ENCODE data around the gene ACTA2.

Gene ACTA2

GRCh38 chr10:88918191-88918905 is 34.2 kb downstream of the ACTA2 start:
- DNase-seq (ENCODE audit: low read depth): no peak

DNA sequence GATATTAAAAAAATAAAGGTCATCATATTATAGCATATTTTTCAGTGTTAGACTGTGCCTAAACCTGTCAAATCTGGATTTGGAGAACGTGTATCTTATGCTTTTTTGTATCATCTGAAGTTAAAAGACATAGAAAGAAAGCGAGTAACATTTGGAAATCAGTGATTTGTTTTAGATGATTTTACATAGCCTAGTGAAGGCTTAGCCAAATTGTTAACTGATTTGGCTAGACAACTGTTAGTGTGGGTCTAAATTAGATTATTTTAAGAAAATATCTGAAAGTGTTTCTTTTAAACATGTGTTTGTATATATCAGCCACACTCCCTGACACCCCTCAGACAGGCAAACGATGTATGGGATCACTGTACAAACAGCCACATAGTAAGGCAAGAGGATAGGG is 35.6 kb downstream of the ACTA2 start:
- no peak for DNase-seq (ENCODE audit: low read depth)

GRCh38 chr10:88916231-88916630 is 36.3 kb downstream of the ACTA2 start:
- no peak for DNase-seq (ENCODE audit: low read depth)

DNA sequence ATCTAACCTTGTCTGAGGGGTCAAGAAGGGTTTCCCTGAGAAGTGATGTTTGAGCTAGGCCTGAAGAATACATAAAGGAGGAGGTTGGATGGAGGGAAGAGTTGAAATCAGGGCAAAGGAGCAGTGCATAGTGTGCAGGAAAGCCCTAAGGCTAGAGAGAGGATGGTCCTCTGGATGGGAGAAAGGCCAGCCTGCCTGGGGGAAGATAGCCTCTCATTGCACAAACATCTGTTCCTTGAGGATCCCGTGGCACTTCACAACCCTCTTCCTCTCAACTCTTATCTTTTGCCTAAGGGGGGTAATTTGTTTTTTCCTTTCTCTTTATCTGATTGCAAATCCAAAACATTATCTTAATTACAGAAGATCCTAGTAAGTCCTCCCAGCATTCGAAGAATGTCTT is 36.8 kb downstream of the ACTA2 start:
- DNase-seq (ENCODE audit: low read depth): no peak

- no peak for DNase-seq (ENCODE audit: low read depth)
Measured at GRCh38 chr10:88913788-88914187, 38.8 kb downstream of the ACTA2 start.

DNA sequence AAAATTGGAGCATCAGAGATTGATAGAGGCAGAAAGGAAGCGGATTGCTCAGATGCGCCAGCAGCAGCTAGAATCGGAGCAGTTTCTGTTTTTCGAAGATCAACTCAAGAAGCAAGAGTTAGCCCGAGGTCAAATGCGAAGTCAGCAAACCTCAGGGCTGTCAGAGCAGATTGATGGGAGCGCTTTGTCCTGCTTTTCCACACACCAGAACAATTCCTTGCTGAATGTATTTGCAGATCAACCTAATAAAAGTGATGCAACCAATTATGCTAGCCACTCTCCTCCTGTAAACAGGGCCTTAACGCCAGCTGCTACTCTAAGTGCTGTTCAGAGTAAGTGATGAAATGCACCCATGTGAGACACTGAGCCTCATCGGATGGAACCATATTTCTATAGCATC is 39.4 kb downstream of the ACTA2 start:
- DNase-seq (ENCODE audit: low read depth): no peak

DNA sequence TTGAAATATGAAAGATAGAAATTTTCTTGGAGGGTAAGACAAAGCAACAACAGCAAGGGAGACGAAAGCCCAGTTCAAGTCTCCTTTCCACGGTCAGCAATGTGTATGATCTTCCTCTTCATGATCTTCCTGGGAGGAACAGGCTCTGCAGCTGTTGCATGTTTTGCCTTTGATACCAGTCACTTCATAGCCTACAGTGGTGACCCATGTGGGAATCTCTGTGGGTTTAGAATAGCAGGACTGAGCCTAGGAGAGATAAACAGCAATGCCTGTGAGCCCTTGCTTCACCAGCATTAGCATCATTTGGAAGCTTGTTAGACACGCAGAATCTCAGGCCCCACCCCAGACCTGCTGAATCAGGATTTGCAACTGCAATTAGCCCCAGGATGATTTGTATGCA is 40.7 kb downstream of the ACTA2 start:
- no peak for DNase-seq (ENCODE audit: low read depth)

DNA sequence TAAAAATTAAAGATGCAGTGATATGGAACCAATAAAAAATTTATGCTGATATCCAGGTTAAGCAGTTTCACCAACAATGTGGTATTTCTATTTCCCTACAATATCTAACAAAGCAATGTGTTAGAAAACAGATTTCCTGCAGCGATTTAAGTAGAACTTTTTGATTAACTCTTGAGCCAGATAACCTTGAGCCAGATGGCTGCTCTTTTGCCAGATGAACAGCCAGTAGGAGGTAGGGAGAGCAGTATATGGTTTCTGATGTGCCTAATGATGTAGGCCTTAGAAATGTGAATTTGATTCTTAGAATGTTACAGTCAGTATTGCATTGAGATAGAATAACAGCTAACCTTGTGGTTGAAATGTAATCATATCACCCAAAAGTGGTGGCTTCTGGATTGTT is 41.5 kb downstream of the ACTA2 start:
- DNase-seq (ENCODE audit: low read depth): no peak

GRCh38 chr10:88908194-88908593 is 44.4 kb downstream of the ACTA2 start:
- no peak for DNase-seq (ENCODE audit: low read depth)

DNA sequence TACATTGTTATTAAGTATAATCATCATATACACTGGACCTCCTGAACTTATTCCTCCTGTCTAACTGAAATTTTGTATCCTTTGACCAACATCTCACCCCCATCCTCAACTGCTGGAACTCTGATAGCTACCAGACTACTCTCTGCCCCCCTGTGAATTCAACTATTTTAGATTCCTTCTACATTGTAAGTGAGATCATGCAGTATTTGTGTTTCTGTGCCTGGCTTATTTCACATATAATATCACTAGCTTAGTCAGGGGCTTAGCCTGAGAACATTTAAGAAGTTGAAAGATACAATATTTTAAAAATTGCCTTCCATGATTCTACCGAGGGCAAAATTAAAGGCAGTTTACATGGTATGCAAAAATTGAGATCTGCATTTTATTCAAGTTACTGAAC is 45.7 kb downstream of the ACTA2 start:
- DNase-seq (ENCODE audit: low read depth): no peak

DNA sequence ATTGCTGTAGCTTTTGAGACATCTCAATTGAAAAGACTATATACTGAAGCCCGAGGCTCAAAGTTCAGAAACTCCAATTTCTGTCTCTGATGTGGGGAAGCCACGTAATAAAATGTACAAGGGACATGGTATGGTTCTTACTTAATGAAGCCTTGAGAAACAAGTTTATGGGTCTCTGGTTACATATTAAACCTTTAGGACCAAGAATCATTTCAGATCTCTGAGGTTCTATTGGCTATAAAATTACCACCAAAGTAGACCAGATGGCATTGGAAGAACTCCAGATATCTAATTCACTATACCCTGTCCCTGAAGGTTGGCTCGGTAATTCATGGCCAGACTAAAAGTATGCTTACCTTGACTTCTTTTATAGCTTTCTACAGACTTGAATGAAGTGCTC is 48.9 kb downstream of the ACTA2 start:
- no peak for DNase-seq (ENCODE audit: low read depth)

DNA sequence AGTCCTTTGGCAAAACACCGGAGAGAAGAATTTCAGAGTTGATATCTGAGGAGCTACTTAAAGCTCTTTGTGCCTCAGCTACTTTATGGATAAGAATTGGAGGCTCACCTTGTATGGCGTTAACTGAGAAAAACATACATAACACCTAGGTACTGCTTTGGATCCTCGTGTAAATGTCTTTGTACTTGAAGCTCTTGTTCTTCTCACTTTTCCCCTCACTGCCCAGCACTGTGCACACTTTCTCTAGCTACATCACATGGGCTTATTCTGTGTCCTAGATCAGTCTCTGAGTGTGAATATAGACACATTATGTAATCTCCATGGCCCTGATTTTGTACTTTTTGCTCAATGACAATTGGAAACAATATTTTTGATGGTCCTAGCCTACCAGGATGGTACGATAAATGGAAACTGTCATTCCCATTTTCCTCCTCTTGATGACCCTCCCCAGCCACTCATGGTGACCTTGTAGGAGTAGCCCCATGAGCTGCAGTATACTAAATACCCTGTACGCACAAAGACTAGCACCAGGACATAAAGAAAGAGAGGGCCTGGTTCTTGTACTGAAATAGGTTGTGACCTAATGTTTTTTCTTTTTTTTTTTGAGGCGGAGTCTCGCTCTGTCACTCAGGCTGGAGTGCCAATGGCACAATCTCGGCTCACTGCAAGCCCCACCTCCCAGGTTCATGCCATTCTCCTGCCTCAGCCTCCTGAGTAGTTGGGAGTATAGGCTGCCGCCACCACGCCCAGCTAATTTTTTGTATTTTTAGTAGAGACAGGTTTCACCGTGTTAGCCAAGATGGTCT is 50.4 kb downstream of the ACTA2 start:
- no peak for DNase-seq (ENCODE audit: low read depth)

DNA sequence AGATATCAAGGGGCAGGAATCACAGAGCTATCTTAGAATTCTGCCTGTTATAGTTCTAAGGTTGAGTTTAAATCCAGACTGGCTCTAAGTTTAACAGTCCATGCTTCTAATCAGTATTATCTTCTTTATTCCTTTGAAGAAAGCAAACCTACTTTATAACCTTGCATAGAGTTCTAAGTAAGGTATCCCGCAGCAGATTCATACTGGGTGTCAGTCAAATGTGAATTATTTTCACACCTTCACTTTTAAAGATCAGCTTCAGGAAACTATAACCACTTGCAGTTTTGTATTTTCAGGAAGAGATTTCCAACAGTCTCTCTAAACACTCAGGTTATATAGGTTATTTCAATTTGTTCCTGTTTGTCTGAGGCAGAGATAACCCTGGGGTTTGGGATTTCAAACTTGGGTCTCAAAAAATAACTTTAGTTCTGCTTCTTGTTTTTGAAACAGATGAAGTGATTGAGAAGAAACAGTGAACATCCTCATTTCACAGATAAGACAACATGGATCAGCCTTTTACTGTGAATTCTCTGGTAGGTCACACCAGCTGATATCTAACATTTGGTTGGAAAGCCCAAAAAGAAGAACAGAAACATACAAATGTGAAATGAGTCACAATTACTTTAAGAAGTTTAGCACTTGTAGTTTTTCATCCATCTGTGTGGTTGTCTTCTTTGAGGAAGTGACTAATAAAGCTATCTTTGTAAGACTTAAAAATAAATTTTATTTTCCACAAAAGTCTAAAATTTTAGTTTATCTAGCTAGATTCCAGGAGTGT is 51.2 kb downstream of the ACTA2 start:
- DNase-seq (ENCODE audit: low read depth): no peak

DNA sequence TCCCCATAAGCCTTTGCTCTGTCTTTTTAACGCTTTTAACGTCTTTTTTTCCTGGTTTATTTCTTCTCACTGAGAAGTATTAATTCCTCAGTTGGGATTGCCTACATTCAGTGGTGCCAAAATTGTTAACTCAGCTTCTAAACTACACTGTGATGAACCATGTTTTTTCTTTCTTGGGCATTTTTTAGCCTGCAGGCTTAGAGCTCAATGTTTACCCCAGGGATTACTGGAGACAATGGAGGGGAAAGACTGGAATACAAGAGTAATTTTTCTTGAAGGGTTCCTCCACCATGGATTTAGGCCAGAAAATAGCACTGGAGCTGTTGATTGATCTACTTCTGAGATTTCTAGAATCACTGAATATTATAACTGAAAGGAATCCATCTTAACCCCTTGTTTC is 52.7 kb downstream of the ACTA2 start:
- no peak for DNase-seq (ENCODE audit: low read depth)

DNA sequence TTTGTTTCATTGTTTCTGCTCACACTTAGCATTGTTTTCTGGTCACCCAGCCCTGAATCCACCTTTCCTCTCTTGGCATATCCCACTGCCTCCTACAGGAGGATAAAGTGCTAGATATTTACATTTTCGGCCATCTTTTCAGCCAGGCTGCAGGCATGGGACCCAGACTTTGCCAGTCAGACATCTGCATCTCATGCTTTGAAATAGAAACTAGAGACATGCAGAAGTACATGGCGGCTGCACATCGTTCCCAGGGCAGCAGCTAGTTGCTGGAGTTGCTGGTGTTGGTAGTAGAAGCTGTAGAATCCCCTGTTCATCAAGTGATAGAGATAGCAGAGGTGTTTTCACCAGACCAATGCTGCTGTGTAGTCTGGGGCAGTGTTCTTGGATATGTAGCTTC is 53.8 kb downstream of the ACTA2 start:
- no peak for DNase-seq (ENCODE audit: low read depth)

DNA sequence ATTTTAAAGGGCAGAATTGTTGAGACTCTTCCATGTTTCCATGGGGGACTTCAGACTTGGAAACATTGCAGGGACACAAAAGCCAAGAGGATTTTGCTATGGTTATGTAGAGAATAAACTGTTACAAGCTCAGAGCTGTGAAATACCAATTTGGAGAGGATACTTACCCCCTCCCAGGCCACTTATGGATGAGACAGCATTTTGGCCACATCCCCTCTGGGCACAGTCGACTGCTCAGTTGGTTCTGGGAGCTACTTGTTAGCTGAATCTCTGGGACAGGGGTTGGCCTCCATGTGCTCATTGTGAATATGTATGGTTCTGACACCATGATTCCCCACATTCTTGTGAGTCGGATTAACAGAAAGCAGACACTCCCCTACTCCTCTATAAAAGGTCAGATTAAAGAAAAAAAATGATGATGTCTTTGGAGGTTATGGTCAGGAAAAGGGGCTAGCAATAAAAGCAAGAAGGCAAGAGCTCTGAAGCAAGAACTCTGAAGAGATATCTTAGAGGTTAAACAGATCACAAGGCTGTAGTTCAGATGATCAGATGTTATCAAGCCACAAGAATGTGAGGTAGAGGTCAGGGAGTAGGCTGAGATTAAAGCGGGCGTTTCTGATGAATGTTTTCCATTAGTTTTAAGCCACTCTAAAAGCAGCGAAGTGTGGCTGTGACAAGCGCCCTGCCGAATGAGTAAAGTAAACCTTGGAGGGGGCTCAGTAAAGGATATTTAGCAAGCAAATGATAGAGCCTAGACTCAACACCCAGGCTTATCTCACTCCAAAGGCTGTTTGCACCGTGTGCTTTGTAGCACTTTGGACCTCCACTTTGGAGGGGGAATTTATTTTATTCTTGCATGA is 55.3 kb downstream of the ACTA2 start:
- DNase-seq (ENCODE audit: low read depth): no peak

DNA sequence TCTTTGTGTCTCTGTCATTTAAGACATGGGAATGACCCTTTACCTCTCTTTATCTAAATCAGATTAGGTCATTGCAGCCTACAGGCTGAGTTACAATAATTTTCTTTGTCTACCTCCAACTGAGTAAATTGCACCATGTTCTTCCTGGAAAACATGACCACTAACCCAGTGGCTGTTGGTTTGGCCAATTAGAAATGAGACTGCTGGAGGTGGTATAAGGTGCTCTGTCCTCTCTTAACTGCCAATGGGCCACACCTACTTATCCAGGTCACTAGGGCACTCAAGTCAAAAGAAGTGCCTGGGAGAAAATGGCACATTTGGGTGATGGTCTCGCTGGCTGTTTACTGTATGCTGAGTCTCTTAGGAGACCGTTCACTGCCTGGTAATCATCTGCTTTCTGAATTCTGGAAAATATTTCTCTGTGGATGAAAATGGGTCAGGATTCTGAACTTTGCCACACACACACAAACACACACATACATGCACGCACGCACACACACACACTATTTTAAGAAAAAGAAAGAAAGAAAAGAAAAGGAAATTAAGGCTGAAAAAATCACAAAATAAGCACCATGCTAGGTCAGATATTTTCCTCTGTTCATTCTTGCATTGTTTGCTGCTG is 56.1 kb downstream of the ACTA2 start:
- no peak for DNase-seq (ENCODE audit: low read depth)

GRCh38 chr10:88895250-88895649 is 57.3 kb downstream of the ACTA2 start:
- DNase-seq (ENCODE audit: low read depth): no peak

- no peak for DNase-seq (ENCODE audit: low read depth)
Measured at GRCh38 chr10:88893611-88894010, 59.0 kb downstream of the ACTA2 start.

DNA sequence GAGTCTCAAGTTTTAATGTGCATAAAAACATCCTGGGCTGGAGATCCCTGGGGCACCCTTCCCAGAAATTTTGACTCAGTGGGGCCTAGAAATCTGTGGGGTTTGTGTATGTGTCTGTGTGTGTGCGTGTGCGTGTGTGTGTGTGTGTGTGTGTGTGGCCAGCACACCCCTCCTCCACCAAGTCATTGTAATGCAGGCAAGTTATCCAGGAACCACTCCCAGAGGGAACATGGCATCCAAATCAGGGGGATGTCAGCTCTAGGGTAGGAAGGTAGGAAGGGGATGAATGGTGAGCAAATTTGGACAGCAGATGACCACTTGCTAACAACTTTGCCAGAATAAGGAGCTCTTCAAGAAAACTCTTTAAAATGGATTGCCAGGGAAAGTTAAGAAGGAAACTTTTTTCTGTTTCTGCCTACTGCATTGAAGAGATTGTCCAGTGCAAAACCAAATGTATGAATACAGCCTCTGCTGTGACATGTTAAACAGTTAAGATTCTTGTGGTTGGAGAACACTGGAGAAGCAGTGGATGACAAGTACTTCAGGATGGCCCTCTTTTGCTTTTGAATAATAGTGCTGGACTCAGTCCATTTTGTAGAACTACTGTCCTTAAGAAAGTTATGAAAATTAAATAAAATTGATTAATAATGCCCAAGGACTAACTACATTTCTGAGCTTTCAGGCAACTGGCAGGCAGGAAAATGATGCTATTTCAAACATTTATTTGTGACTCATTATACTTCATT is 60.2 kb downstream of the ACTA2 start:
- no peak for DNase-seq (ENCODE audit: low read depth)
